Fibroblast of lung (primary cell): ENCODE data around the gene PPP1R9A. TPM values are rescaled to one million over a fixed set of nuclear protein-coding genes. Genes with fewer than 3 reads are reported as not detected.

Experiments
- DNase-seq, 2 donors: peaks; one replicate each; pipeline versions ENCODE4 v3.0.0 to v3.0.0-alpha.2; 2010; ENCODE audit warnings: low read depth in 2 of 2
- H2AFZ ChIP-seq: 2 replicates; pipeline ENCODE4 v1.5.1; 2012; ENCODE audit warnings: low read length, control low read depth, inconsistent platforms
- H3K27ac ChIP-seq: 2 replicates; pipeline ENCODE4 v1.5.1; 2011; ENCODE audit warnings: low read length, control low read depth; ENCODE audit not compliant: insufficient read depth
- H3K27me3 ChIP-seq: 2 replicates; pipeline ENCODE4 v1.5.1; 2011; ENCODE audit warnings: mild to moderate bottlenecking, low read length; ENCODE audit not compliant: control insufficient read depth, insufficient read depth
- H3K36me3 ChIP-seq: 2 replicates; pipeline ENCODE4 v1.5.1; 2011; ENCODE audit warnings: low read length; ENCODE audit not compliant: control insufficient read depth, insufficient read depth
- H3K4me1 ChIP-seq: 2 replicates; pipeline ENCODE4 v1.5.1; 2011; ENCODE audit warnings: low read length; ENCODE audit not compliant: control insufficient read depth, insufficient read depth; ENCODE audit errors: extremely low read depth
- H3K4me2 ChIP-seq: 2 replicates; pipeline ENCODE4 v1.5.1; 2011; ENCODE audit warnings: low read length, control low read depth; ENCODE audit not compliant: insufficient read depth; ENCODE audit errors: extremely low read depth
- H3K4me3 ChIP-seq, 4 experiments: fragments of 200-600 bp in 1 of 4; sonication (generic) in 1 of 4; replicated peaks in 1 of 4; 2 replicates each; pipeline ENCODE4 v1.5.1; 2011 to 2016; ENCODE audit warnings: low read length in 4 of 4, low read depth in 3 of 4, mild to moderate bottlenecking in 3 of 4, control low read depth in 2 of 4, inconsistent platforms in 1 of 4, mixed read lengths in 1 of 4; ENCODE audit not compliant: insufficient read depth in 1 of 4; ENCODE audit errors: control extremely low read depth in 1 of 4
- H3K79me2 ChIP-seq: 2 replicates; pipeline ENCODE4 v1.5.1; 2012; ENCODE audit warnings: mild to moderate bottlenecking, low read length, inconsistent platforms; ENCODE audit not compliant: control insufficient read depth, insufficient read depth
- H3K9ac ChIP-seq: 2 replicates; pipeline ENCODE4 v1.5.1; 2011; ENCODE audit warnings: mild to moderate bottlenecking, low read length, control low read depth; ENCODE audit not compliant: insufficient read depth
- H3K9me3 ChIP-seq: 2 replicates; pipeline ENCODE4 v1.5.1; 2012; ENCODE audit warnings: low read depth, low read length; ENCODE audit not compliant: control insufficient read depth, insufficient read depth
- H4K20me1 ChIP-seq: 2 replicates; pipeline ENCODE4 v1.5.1; 2011; ENCODE audit warnings: low read length; ENCODE audit not compliant: control insufficient read depth, insufficient read depth; ENCODE audit errors: extremely low read depth
- CTCF ChIP-seq, 2 donors: IDR thresholded peaks in 1 of 2; conservative IDR thresholded peaks in 1 of 2; 1 replicate in 1 of 2; 2 replicates in 1 of 2; pipeline ENCODE4 v1.5.1; 2011 to 2012; ENCODE audit warnings: low read length in 2 of 2, control low read depth in 1 of 2, inconsistent platforms in 1 of 2, low read depth in 1 of 2, mild to moderate bottlenecking in 1 of 2
- EZH2 ChIP-seq: IDR thresholded peaks from 2 replicates; pipeline ENCODE4 v1.5.1; 2012; ENCODE audit warnings: low read length, control low read depth, mild to moderate bottlenecking; ENCODE audit errors: missing control alignments
- polyA plus RNA-seq, 2 donors: library from polyadenylated mRNA; depleted of rRNA in 1 of 2; stranded (reverse) in 1 of 2; unstranded in 1 of 2; fragments of >200 nt; gene quantifications; 2 replicates each; pipeline ENCODE4 v1.2.1, GENCODE V29; 2011 to 2012; ENCODE audit warnings: missing spikeins in 1 of 2
- total RNA-seq: library from RNA; depleted of rRNA; stranded (reverse); fragments of >200 nt; gene quantifications from 2 replicates; pipeline ENCODE4 v1.2.1, GENCODE V29; 2014

Gene PPP1R9A
- total and polyA plus RNA-seq, 2 donors (not counting 1 experiment from before 2014, with no cell fraction given), result 0.68 to 3.3 TPM

- Histone ChIP-seq H3K4me3 (no peak overlapping the region), H3K4me2 (no peak overlapping the region), H3K27ac (no peak overlapping the region), H3K9me3 (no peaks in the 10 kb centered on the region), H2AFZ (no peak overlapping the region), H3K4me1 (no peaks in the 10 kb centered on the region), H3K36me3 (no peaks in the 10 kb centered on the region), H3K9ac (no peak overlapping the region), H3K27me3 (no peaks in the 10 kb centered on the region), H4K20me1 (no peaks in the 10 kb centered on the region), H3K79me2 (no peaks in the 10 kb centered on the region)
- DNase-seq, result no peak
- TF ChIP-seq EZH2 (no peak), CTCF (conservative IDR thresholded peaks at IDR 0.05 in 1 of 2, IDR thresholded peaks at IDR 0.05 in 1 of 2; ENCODE audit: low read depth in 1 of 2, low read length in 2 of 2) (no peak)
These were observed 184.9 kb downstream of the PPP1R9A start for GRCh38 chr7:95092324-95092723.

- TF ChIP-seq CTCF (conservative IDR thresholded peaks at IDR 0.05 in 1 of 2, IDR thresholded peaks at IDR 0.05 in 1 of 2; ENCODE audit: low read depth in 1 of 2, low read length in 2 of 2) (no peak), EZH2 (no peak)
- Histone ChIP-seq H3K36me3 (no peaks in the 10 kb centered on the region), H3K9me3 (no peaks in the 10 kb centered on the region), H3K4me3 (no peak overlapping the region), H3K79me2 (no peaks in the 10 kb centered on the region), H2AFZ (no peak overlapping the region), H3K4me2 (no peak overlapping the region), H4K20me1 (no peaks in the 10 kb centered on the region), H3K27ac (no peak overlapping the region), H3K9ac (no peak overlapping the region), H3K4me1 (no peaks in the 10 kb centered on the region), H3K27me3 (no peaks in the 10 kb centered on the region)
- no peak for DNase-seq
These were observed 188.0 kb downstream of the PPP1R9A start for GRCh38 chr7:95095259-95095965.

- no peak overlapping the region for H3K4me2 ChIP-seq
- H3K36me3 ChIP-seq, result no peaks in the 10 kb centered on the region
- no peak overlapping the region for H3K9ac ChIP-seq
- no peak overlapping the region for H3K27ac ChIP-seq
- no peaks in the 10 kb centered on the region for H3K9me3 ChIP-seq
- no peaks in the 10 kb centered on the region for H3K27me3 ChIP-seq
- DNase-seq, result peak in 1 of 2 donors; percentile 6
- no peak overlapping the region for H2AFZ ChIP-seq
- no peaks in the 10 kb centered on the region for H3K79me2 ChIP-seq
- no peak overlapping the region for H3K4me3 ChIP-seq
- H4K20me1 ChIP-seq, result no peaks in the 10 kb centered on the region
- no peak for TF ChIP-seq CTCF (conservative IDR thresholded peaks at IDR 0.05 in 1 of 2, IDR thresholded peaks at IDR 0.05 in 1 of 2; ENCODE audit: low read depth in 1 of 2, low read length in 2 of 2)
- no peak for TF ChIP-seq EZH2
- H3K4me1 ChIP-seq, result no peaks in the 10 kb centered on the region
These were observed 188.7 kb downstream of the PPP1R9A start for GRCh38 chr7:95095966-95096540.
